ENCODE results near the gene HMGXB3.

DNA sequence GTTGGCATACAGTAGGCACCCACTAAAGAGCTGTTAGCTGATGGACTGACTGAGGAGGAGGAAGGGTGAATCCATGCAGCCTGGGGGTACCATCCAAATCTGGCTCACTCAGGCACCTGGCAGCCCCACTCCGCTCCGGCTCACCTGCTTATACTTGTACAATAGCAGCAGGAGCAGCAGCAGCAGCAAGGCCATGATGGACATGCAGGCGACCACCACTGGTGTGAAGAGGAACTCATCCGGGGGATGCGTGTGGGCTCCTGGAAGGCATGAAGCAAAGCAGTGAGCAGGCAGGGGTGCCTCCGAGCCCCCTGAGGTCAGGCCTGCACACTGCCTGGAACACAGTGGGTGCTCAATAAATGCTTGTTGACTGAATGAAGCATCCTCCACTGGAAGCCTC is 67.5 kb downstream of the HMGXB3 start:
- TF ChIP-seq EZH2 (IDR thresholded peaks at IDR 0.05; ENCODE audit: low read length, missing control alignments) = no peak
- TF ChIP-seq, protein P1, sequence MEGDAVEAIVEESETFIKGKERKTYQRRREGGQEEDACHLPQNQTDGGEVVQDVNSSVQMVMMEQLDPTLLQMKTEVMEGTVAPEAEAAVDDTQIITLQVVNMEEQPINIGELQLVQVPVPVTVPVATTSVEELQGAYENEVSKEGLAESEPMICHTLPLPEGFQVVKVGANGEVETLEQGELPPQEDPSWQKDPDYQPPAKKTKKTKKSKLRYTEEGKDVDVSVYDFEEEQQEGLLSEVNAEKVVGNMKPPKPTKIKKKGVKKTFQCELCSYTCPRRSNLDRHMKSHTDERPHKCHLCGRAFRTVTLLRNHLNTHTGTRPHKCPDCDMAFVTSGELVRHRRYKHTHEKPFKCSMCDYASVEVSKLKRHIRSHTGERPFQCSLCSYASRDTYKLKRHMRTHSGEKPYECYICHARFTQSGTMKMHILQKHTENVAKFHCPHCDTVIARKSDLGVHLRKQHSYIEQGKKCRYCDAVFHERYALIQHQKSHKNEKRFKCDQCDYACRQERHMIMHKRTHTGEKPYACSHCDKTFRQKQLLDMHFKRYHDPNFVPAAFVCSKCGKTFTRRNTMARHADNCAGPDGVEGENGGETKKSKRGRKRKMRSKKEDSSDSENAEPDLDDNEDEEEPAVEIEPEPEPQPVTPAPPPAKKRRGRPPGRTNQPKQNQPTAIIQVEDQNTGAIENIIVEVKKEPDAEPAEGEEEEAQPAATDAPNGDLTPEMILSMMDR (conservative IDR thresholded peaks at IDR 0.05 in 1 of 2, IDR thresholded peaks at IDR 0.05 in 1 of 2; ENCODE audit: low read depth in 1 of 2, low read length in 2 of 2) = no peak
